ENCODE results near the gene MAP3K8.
A peak's percentile ranks its signal among the peaks of the same experiment; 100 is the strongest.

The MAP3K8 gene

DNA sequence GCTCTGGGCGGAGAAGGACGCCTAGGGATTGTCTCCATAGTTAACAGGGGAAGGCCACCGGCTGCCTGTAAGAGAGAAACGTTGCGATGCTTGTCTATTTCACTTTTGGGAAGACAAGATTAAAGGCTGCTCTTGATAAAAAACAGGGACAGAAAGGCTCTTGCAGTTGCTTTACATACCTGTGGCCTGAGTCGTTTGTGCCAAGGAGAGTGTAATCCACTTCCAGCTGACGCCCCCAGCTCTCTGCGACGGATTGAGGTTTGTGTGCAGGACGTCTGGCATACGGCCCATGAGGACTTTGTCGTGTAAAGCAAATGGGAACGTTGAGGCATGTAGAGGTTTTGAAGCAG lies 1.1 kb downstream of the MAP3K8 start:
- TF ChIP-seq, protein P1, sequence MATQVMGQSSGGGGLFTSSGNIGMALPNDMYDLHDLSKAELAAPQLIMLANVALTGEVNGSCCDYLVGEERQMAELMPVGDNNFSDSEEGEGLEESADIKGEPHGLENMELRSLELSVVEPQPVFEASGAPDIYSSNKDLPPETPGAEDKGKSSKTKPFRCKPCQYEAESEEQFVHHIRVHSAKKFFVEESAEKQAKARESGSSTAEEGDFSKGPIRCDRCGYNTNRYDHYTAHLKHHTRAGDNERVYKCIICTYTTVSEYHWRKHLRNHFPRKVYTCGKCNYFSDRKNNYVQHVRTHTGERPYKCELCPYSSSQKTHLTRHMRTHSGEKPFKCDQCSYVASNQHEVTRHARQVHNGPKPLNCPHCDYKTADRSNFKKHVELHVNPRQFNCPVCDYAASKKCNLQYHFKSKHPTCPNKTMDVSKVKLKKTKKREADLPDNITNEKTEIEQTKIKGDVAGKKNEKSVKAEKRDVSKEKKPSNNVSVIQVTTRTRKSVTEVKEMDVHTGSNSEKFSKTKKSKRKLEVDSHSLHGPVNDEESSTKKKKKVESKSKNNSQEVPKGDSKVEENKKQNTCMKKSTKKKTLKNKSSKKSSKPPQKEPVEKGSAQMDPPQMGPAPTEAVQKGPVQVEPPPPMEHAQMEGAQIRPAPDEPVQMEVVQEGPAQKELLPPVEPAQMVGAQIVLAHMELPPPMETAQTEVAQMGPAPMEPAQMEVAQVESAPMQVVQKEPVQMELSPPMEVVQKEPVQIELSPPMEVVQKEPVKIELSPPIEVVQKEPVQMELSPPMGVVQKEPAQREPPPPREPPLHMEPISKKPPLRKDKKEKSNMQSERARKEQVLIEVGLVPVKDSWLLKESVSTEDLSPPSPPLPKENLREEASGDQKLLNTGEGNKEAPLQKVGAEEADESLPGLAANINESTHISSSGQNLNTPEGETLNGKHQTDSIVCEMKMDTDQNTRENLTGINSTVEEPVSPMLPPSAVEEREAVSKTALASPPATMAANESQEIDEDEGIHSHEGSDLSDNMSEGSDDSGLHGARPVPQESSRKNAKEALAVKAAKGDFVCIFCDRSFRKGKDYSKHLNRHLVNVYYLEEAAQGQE (IDR thresholded peaks at IDR 0.05; ENCODE audit: insufficient read depth in 1 of 2, low read depth in 2 of 2, low read length in 2 of 2): no peak
- TF ChIP-seq TAF1 (IDR thresholded peaks at IDR 0.05; ENCODE audit: borderline replicate concordance, insufficient read depth, low read length): no peak
- no peak for TF ChIP-seq FOXP2 (optimal IDR thresholded peaks at IDR 0.05; ENCODE audit: borderline replicate concordance, extremely low read depth, extremely low read length, insufficient read depth)
- TF ChIP-seq SIN3A (IDR thresholded peaks at IDR 0.05; ENCODE audit: borderline replicate concordance, insufficient read depth, low read length): no peak
- TF ChIP-seq POLR2AphosphoS5 (IDR thresholded peaks at IDR 0.05; ENCODE audit: low read depth, low read length): no peak

DNA sequence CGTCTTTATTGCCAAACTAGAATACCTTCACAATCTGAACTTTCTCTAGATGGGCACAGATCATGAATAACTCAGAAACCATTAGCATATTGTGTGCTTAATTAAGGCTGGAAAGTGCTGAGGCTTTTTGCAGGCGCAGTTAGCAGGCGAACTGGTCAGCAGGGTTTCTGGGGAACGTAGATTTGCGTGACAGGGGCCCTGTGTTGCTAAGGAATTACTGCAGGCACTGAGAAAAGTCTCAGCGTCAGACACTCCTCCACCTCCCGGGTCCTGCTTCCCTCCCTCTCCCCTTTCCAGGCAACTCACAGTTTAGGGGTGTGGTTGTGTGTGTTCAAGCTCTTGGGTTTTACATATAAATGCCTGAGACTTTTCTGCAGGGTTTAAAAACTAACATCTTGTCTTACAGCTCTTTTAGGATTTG lies 2.2 kb downstream of the MAP3K8 start:
- TF ChIP-seq POLR2AphosphoS5 (IDR thresholded peaks at IDR 0.05; ENCODE audit: low read depth, low read length) (no peak), FOXP2 (optimal IDR thresholded peaks at IDR 0.05; ENCODE audit: borderline replicate concordance, extremely low read depth, extremely low read length, insufficient read depth) (no peak), SIN3A (IDR thresholded peaks at IDR 0.05; ENCODE audit: borderline replicate concordance, insufficient read depth, low read length) (peak; percentile 29; the same call in 1 of the 2 replicates)

DNA sequence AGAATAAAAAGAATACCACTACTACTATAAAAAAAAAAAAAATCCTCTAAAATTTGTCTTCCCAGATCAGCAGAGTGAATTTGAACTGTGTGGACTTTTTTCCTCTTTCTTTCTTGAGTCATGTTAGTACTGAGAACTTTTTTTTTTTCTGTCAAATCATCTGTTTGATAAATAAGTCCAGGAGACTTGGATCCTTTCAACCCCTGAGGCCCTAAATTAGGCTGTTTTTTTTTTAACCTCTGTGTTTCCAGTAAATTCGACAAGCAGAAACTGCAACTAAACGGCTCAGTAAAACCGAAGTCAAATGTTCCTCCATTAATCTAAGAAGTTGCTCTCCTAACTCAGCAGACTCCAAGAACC lies 2.7 kb downstream of the MAP3K8 start:
- TF ChIP-seq TAF1 (IDR thresholded peaks at IDR 0.05; ENCODE audit: borderline replicate concordance, insufficient read depth, low read length) (no peak), SIN3A (IDR thresholded peaks at IDR 0.05; ENCODE audit: borderline replicate concordance, insufficient read depth, low read length) (no peak), FOXP2 (optimal IDR thresholded peaks at IDR 0.05; ENCODE audit: borderline replicate concordance, extremely low read depth, extremely low read length, insufficient read depth) (no peak), POLR2AphosphoS5 (IDR thresholded peaks at IDR 0.05; ENCODE audit: low read depth, low read length) (no peak)
- TF ChIP-seq, protein P1 (IDR thresholded peaks at IDR 0.05; ENCODE audit: insufficient read depth in 1 of 2, low read depth in 2 of 2, low read length in 2 of 2): no peak

DNA sequence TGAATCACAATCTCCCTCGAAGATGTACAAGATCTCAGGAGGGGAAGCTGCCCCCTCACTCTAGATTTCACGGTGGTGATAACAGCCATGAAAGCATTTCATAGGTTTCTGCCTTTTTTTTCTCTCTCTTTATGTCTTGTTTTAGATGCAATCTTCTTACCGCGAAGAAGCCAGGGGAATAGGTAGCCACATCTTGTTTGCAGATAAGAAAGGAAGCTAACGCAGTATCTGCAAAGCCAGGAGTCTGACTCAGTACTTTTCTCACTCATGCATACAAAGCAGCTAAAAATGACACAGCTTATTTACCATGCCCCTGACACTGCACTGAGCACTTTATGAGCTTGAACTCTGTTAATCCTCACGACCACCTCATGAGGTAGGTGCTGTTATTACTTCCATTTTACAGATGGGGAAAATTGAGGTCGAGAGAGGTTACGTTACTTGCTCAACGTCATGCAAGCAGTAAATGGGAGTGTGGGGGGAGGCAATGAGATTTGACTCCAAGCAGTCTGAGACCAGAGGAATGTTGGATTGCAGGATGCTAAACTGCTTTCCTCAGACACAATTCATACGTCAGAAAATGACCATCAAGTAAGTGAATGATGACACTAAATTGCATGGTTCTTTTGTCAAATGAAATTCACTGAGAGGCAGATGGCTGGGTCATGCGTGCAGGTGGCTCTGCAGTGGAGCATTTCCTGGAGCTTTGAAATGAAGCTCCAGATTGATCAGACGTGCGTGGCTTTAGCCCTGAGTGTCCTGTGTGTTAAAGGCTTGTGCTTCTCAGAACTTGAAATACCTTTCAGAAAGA lies 3.3 kb downstream of the MAP3K8 start:
- TF ChIP-seq POLR2AphosphoS5 (IDR thresholded peaks at IDR 0.05; ENCODE audit: low read depth, low read length): no peak
- no peak for TF ChIP-seq SIN3A (IDR thresholded peaks at IDR 0.05; ENCODE audit: borderline replicate concordance, insufficient read depth, low read length)
- TF ChIP-seq FOXP2 (optimal IDR thresholded peaks at IDR 0.05; ENCODE audit: borderline replicate concordance, extremely low read depth, extremely low read length, insufficient read depth): no peak
- TF ChIP-seq, protein P1 (IDR thresholded peaks at IDR 0.05; ENCODE audit: insufficient read depth in 1 of 2, low read depth in 2 of 2, low read length in 2 of 2): no peak
- TF ChIP-seq TAF1 (IDR thresholded peaks at IDR 0.05; ENCODE audit: borderline replicate concordance, insufficient read depth, low read length): no peak

DNA sequence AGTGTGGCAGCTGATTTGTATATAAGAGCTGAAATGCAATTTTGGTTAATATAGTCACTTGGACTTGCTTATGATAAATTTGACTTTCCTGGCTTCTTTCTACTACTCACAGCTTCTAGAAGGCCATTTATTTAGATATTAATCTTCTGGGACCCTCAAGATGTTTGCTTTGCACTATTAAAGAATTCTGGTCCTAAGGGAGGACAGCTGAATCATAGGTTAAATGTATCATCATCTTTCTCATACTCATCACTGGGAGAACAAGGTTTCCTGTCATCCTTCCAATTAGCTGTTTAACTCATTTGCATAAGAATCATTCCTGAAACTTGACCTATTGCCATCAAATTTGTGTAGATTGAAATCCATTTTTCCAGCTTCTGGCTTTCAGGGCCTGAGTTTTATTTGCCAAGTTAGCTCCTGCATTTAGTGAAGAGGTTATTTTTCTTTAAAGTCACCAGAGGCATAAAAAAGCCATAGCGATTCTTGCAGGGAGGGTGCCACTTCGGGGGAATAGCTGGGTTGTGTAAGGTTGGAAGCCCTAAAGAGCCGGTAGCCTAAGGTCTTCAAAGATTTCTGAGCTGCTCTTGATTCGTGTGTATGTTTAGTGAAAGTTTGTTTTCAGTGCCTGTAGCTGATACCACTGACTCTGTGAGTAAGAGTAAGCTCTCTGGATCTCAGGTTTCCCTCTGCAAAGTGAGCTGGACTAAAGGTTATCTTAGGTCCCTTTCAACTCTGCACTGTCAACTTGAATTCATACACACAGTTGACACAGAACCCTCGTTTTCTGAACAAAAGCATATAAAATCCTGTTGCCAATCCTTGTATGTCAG lies 4.3 kb downstream of the MAP3K8 start:
- TF ChIP-seq TAF1 (IDR thresholded peaks at IDR 0.05; ENCODE audit: borderline replicate concordance, insufficient read depth, low read length) (no peak), FOXP2 (optimal IDR thresholded peaks at IDR 0.05; ENCODE audit: borderline replicate concordance, extremely low read depth, extremely low read length, insufficient read depth) (no peak), SIN3A (IDR thresholded peaks at IDR 0.05; ENCODE audit: borderline replicate concordance, insufficient read depth, low read length) (no peak), POLR2AphosphoS5 (IDR thresholded peaks at IDR 0.05; ENCODE audit: low read depth, low read length) (no peak)
- TF ChIP-seq, protein P1 (IDR thresholded peaks at IDR 0.05; ENCODE audit: insufficient read depth in 1 of 2, low read depth in 2 of 2, low read length in 2 of 2): no peak
